ENCODE measurements around the gene TAGLN3.

- TF ChIP-seq CTCF (conservative IDR thresholded peaks at IDR 0.05 in 1 of 2, IDR thresholded peaks at IDR 0.05 in 1 of 2; ENCODE audit: low read depth in 1 of 2, low read length in 2 of 2) (no peak), EZH2 (IDR thresholded peaks at IDR 0.05; ENCODE audit: low read length, missing control alignments) (no peak)
These were observed 19.2 kb upstream of the TAGLN3 start for GRCh38 chr3:111979434-111980038.
